LNCAP (cell line): Measurements from ENCODE around the gene GALNT2.

Experiments used
- CTCF ChIP-seq: fragments of 450-650 bp; IDR thresholded peaks from 2 replicates; pipeline ENCODE4 v1.5.1; 2017; ENCODE audit warnings: mild to moderate bottlenecking

GALNT2 gene

GRCh38 chr1:230148768-230149469, 81.9 kb downstream of the GALNT2 start:
- no peak for TF ChIP-seq CTCF

DNA sequence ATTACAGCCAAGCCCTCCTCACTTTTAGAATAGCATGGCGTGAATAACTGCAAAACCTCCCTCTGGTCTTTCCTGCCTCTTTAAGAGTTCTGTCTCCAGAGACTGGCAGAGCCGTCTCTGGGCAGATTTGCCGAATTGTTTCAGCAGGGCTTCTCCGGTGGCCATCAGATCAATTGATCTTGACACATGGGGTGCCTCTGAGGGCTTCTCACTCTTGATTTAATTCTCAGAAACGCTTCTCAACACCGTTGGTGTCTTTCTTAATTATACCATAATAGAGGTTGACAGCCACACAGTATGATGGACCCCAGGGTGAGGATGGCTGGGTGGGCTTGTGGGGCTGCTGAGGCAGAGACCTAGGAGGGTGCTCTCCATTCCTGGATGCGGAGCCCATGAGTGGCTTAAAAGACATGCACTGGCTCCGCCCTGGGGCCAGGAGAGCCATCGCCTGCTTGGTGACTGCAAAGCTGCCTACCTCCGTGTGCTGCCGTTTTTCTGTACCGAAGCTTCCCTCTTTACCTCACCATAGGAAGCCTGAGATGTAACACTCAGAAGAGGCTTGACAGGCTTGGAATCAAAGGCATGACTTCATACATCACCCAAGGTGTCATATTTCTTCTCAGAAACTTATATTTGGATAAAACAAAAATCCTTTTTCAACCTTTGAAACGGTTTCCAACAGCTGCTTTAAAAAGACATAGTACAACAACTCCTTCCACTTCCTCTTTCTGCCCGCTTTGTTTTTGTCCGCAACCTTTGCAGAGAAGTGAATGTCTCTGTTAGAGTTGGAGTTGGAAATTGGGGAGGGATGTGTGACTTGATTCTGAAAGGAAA, 82.9 kb downstream of the GALNT2 start:
- TF ChIP-seq CTCF, result no peak

DNA sequence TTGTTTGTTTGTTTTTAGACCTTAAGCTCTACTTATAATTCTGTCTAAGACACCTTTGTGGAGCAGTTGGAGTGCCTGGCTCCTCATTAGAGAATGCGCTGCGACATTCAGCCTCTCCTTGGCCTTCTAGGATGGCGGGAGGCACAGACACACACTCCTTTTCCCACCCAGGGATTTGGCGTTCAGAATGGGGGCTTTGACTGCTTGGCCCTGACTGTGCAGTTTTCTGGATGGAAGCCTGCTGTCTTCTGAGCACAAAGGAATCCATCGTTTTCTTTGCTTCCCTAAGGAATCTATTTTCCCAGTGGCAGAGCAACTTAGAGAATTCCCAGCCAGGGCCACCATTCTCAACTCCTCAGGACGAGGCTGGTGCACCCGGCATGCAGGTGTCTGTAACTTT, 83.6 kb downstream of the GALNT2 start:
- TF ChIP-seq CTCF, result no peak

- TF ChIP-seq CTCF, result no peak
Measured at GRCh38 chr1:230151924-230152468, 85.0 kb downstream of the GALNT2 start.

DNA sequence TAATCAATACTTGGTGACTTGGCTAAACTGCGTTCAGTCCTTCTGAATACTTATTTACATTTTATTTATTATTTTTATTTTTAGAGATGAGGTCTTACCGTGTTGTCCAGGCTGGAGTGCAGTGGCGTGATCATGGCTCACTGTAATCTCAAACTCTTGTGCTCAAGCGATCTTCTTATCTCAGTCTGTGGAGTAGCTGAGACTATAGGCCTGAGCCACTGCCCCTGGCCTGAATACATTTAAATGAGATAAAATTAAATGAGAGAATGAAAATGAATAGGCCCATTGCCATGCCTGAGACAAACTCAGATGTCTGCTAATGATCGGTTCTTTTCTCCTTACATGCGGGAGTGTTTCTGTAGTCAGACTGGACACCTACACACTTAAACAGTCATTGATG, 86.0 kb downstream of the GALNT2 start:
- no peak for TF ChIP-seq CTCF

- no peak for TF ChIP-seq CTCF
Measured at GRCh38 chr1:230153641-230154296, 86.7 kb downstream of the GALNT2 start.

DNA sequence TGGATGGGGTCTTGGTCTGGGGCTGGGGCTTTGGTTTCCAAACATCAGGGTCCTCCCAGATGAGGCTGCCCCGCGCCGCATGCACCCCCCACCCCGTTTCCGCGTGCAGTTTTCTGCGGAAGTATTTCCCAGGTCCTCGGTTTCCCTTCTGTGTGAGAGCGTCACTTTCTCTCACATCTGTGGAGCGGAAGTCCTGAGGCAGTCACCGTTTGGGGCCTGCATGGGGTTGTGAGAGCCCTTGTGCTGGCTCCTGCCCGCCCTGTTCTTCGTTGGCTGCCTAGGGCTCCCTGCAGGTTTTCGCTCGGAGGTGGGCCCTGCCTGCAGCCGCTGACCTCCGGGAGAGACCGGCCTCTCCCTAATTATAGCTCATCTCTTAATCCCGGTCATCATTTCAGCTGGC, 88.0 kb downstream of the GALNT2 start:
- no peak for TF ChIP-seq CTCF
